ENCODE data around the gene MPZ. TPM values are rescaled to one million over a fixed set of nuclear protein-coding genes. Genes with fewer than 3 reads are reported as not detected.

Gene MPZ
- total RNA-seq: 1 to 10 TPM in 2 of 4 donors, under 1 TPM in 2; 0.30 to 2.6 (median 1.2) TPM
- 1 to 10 TPM; 1.0 to 2.4 (median 1.9) TPM for polyA plus RNA-seq
- long read RNA-seq, donor 1: 0 reads
- long read RNA-seq, donor 2: 0 reads

DNA sequence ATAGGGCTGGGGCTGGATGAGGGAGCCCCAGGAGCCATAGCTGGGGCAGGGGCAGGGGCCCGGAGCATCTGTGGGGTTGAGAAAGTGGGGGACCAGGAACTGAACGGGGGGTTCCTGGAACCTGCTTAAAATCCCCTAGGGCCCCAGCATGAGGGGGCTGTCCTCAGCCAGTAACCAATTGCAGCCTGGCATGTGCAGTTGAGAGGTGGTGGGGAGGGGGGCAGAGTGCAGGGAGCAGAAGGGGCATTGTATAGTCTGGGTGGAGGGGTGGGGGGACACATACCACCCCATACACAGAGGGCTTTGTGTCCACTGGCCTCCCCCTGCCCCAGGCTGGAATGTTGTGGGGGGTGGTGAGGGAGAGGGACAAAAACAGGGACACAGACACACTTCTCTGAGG lies at the start of gene MPZ:
TSS of gene MPZ (minus strand) at position 101 of the 400 bp plus-strand sequence. CDS start at position 38, 63 bp downstream.
- Histone ChIP-seq H3K4me1 (no peaks in the 10 kb centered on the region), H3K4me3 (no peak within 1 kb of the TSS), H3K27me3 (ENCODE audit: insufficient read depth in 3 of 3, low read length in 2 of 3) (peaks cover 0 to 5% (median 0%) of the 10 kb centered on the region in 3 donors), H3K27ac (no peak within 1 kb of the TSS), H3K36me3 (ENCODE audit: insufficient read depth in 1 of 2, low read depth in 1 of 2) (no peaks in the 10 kb centered on the region), H3K9me3 (no peaks in the 10 kb centered on the region)
- ATAC-seq: no peak
- TF ChIP-seq, protein P1, sequence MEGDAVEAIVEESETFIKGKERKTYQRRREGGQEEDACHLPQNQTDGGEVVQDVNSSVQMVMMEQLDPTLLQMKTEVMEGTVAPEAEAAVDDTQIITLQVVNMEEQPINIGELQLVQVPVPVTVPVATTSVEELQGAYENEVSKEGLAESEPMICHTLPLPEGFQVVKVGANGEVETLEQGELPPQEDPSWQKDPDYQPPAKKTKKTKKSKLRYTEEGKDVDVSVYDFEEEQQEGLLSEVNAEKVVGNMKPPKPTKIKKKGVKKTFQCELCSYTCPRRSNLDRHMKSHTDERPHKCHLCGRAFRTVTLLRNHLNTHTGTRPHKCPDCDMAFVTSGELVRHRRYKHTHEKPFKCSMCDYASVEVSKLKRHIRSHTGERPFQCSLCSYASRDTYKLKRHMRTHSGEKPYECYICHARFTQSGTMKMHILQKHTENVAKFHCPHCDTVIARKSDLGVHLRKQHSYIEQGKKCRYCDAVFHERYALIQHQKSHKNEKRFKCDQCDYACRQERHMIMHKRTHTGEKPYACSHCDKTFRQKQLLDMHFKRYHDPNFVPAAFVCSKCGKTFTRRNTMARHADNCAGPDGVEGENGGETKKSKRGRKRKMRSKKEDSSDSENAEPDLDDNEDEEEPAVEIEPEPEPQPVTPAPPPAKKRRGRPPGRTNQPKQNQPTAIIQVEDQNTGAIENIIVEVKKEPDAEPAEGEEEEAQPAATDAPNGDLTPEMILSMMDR (IDR thresholded peaks at IDR 0.05): no peak
- WGBS, 3 donors: 50 to 63% (median 53%) methylated on average over 2 of the region's 2 CpGs
- intact Hi-C loops (cut with DNase I): loop anchor here in 1 of 2 donors (5.0 kb wide), 2 partner anchors 72 to 83 kb away; partner anchors contain the start of gene TOMM40L
- no peak for DNase-seq

DNA sequence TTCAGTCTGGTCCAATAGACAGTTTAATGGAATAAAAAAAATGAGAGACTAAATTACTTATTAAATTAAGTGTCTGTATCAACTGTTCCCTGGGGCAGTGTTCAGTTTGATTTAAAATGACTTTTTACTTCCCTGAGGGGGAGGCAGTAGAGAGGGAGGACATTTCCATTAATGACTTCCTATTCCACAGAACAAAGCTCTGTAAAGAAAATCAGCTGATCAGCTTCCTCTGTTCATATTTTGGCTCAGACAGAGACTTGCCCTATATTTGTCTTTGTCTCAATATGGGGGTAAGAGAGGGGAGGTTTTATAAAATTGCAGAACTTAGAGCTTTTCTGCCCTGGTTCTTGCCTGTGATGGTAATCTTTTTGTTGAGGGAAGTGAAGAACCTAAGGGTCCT lies 49.5 kb upstream of the MPZ start:
- H3K9me3 ChIP-seq: no peaks in the 10 kb centered on the region
- peaks cover 0 to 58% of the 10 kb centered on the region in 2 donors for H3K36me3 ChIP-seq (ENCODE audit: insufficient read depth in 1 of 2, low read depth in 1 of 2)
- no peaks in the 10 kb centered on the region for H3K4me1 ChIP-seq
- H3K4me3 ChIP-seq: no peak overlapping the region
- peak in 1 of 4 donors; percentile 21 for ATAC-seq
- intact Hi-C loops (cut with DNase I): no loop called here
- no peaks in the 10 kb centered on the region for H3K27me3 ChIP-seq (ENCODE audit: insufficient read depth in 3 of 3, low read length in 2 of 3)
- no peak for DNase-seq
- H3K27ac ChIP-seq: no peak overlapping the region
- TF ChIP-seq, protein P1 (IDR thresholded peaks at IDR 0.05): no peak

DNA sequence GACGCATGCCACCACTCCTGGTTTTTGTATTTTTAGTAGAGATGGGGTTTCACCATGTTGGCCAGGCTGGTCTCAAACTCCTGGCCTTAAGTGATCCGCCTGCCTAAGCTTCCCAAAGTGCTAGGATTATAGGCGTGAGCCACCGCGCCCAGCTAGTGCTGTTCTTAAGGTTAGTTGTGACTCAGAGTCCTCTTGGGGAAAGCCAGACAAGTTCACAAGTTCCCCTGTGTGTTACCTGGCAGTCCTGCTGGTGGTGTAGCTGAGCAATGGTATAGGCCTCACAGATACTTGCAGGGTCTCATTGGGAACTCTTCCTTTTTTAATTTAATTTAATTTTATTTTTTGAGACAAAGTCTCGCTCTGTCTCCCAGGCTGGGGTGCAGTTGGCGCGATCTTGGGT lies 47.3 kb upstream of the MPZ start:
- ATAC-seq (no peak), DNase-seq (no peak)
- Histone ChIP-seq H3K27me3 (ENCODE audit: insufficient read depth in 3 of 3, low read length in 2 of 3) (no peaks in the 10 kb centered on the region), H3K4me1 (no peaks in the 10 kb centered on the region), H3K4me3 (no peak overlapping the region), H3K27ac (no peak overlapping the region), H3K9me3 (no peaks in the 10 kb centered on the region), H3K36me3 (ENCODE audit: insufficient read depth in 1 of 2, low read depth in 1 of 2) (peaks cover 0 to 50% of the 10 kb centered on the region in 2 donors)
- intact Hi-C loops (cut with DNase I): no loop called here
- WGBS, 3 donors: 87 to 95% (median 90%) methylated on average over 8 of the region's 8 CpGs
- TF ChIP-seq, protein P1 (IDR thresholded peaks at IDR 0.05): no peak

DNA sequence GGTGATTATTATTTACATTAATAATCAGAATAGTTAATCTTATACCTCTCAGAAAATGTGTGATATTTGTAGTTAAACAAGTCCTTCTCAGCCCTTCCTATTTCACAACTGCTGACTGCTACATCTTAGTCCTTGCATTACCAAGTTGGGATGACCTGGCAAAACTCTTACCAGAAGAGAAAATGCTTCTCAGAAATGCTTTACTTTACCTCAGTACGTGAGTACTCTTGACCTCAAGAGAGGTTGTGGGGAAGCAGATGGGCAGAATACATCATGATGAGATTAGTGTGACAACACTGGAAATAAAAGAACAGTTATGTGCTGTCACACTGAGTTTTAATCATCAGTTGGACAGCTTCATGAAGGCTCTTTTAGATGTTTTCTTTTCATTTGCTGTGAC lies 41.7 kb upstream of the MPZ start:
- DNase-seq: no peak
- TF ChIP-seq, protein P1 (IDR thresholded peaks at IDR 0.05): no peak
- H3K36me3 ChIP-seq (ENCODE audit: insufficient read depth in 1 of 2, low read depth in 1 of 2): peaks cover 0 to 25% of the 10 kb centered on the region in 2 donors
- H3K27ac ChIP-seq: no peak overlapping the region
- WGBS, 3 donors: 36 to 65% (median 53%) methylated on average over 1 of the region's 1 CpG
- no peak overlapping the region for H3K4me3 ChIP-seq
- no peaks in the 10 kb centered on the region for H3K27me3 ChIP-seq (ENCODE audit: insufficient read depth in 3 of 3, low read length in 2 of 3)
- H3K4me1 ChIP-seq: no peaks in the 10 kb centered on the region
- no peak for ATAC-seq
- intact Hi-C loops (cut with DNase I): no loop called here
- no peaks in the 10 kb centered on the region for H3K9me3 ChIP-seq

DNA sequence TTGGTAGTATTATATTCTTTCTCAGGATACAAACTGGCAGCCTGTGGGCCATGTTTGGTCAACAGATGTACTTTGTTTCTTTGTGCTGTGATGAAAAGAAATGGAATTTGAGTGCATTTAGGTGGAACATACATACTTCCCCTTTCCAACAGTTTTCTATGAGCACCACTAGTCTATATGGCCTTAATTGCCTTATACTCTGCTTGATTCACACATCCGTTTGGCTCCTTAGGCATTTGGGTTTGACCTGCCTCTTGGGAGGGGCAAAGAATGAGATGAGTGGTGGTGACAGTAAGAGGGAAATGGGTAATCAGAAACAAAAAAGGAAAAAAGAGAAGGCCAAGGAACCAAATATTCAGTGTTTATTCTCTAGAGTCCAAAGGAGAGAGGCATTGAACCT lies 40.9 kb upstream of the MPZ start:
- Histone ChIP-seq H3K27ac (no peak overlapping the region), H3K4me1 (no peaks in the 10 kb centered on the region), H3K9me3 (no peaks in the 10 kb centered on the region), H3K27me3 (ENCODE audit: insufficient read depth in 3 of 3, low read length in 2 of 3) (no peaks in the 10 kb centered on the region), H3K36me3 (ENCODE audit: insufficient read depth in 1 of 2, low read depth in 1 of 2) (peaks cover 0 to 33% of the 10 kb centered on the region in 2 donors), H3K4me3 (no peak overlapping the region)
- no peak for ATAC-seq
- TF ChIP-seq, protein P1 (IDR thresholded peaks at IDR 0.05): no peak
- no peak for DNase-seq
- WGBS, 3 donors: 81 to 93% (median 88%) methylated on average over 1 of the region's 1 CpG
- intact Hi-C loops (cut with DNase I): no loop called here
